ENCODE measurements around the gene ITPR1. TPM values are rescaled to one million over a fixed set of nuclear protein-coding genes. Genes with fewer than 3 reads are reported as not detected.

ITPR1 gene
- total RNA-seq, 1 experiment from 2014 or later = 13.8 TPM

GRCh38 chr3:4809922-4810321 is 316.8 kb downstream of the ITPR1 start:
- DNase-seq (ENCODE audit: low read depth) = no peak
- in situ Hi-C loops (cut with HindIII; ENCODE audit: low pct_unique_long_range_greater_than_20kb, low sequenced_read_pairs) = no loop called here

- in situ Hi-C loops (cut with HindIII; ENCODE audit: low pct_unique_long_range_greater_than_20kb, low sequenced_read_pairs) = no loop called here
- DNase-seq (ENCODE audit: low read depth) = no peak
Measured at GRCh38 chr3:4812591-4812990, 319.4 kb downstream of the ITPR1 start.

GRCh38 chr3:4813909-4814304 is 320.8 kb downstream of the ITPR1 start:
- in situ Hi-C loops (cut with HindIII; ENCODE audit: low pct_unique_long_range_greater_than_20kb, low sequenced_read_pairs) = no loop called here
- no peak for DNase-seq (ENCODE audit: low read depth)

DNA sequence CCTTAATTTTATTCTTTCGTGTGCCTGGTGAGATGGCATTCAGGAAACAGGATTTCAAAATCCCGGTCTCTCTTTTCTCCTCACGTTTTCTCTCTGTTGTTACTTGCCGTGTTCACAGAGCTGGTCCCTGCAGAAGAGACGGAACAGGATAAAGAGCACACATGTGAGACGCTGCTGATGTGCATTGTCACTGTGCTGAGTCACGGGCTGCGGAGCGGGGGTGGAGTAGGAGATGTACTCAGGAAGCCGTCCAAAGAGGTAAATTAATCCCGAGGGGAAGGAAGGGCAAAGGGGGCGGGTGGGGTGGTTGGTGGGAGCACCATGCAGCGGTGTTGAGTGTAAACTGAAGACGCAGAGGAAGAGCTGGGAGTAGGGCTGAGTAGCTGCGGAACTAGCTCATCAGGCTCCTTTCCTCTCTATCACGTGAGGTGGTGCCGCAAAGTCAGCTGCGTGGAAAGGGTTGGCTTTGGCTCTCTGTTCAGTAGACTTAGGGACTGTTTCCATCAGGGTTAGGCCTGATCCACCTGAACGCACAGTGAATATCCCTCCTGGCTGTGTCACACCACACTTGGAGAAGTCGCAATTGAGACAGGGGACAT is 321.3 kb downstream of the ITPR1 start:
- in situ Hi-C loops (cut with HindIII; ENCODE audit: low pct_unique_long_range_greater_than_20kb, low sequenced_read_pairs) = no loop called here
- DNase-seq (ENCODE audit: low read depth) = peak; percentile 69

- in situ Hi-C loops (cut with HindIII; ENCODE audit: low pct_unique_long_range_greater_than_20kb, low sequenced_read_pairs) = no loop called here
- DNase-seq (ENCODE audit: low read depth) = no peak
Measured at GRCh38 chr3:4814904-4815574, 321.9 kb downstream of the ITPR1 start.

DNA sequence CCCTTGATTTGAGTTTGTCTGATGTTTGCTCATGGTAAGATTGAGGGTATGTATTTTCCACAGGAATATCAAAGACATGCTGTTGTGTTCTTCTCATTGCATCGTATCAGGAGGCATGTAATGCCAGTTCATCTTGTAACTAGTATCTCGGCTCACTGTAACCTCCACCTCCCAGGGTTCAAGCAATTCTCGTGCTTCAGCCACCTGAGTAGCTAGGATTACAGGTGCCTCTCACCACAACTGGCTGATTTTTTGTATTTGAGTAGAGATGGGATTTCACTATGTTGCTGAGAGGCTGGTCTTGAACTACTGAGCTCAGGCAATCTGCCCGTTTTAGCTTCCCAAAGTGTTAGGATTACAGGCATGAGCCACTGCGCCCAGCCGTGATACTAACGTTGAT is 323.2 kb downstream of the ITPR1 start:
- no peak for DNase-seq (ENCODE audit: low read depth)
- in situ Hi-C loops (cut with HindIII; ENCODE audit: low pct_unique_long_range_greater_than_20kb, low sequenced_read_pairs) = no loop called here

- in situ Hi-C loops (cut with HindIII; ENCODE audit: low pct_unique_long_range_greater_than_20kb, low sequenced_read_pairs) = no loop called here
- DNase-seq (ENCODE audit: low read depth) = no peak
Measured at GRCh38 chr3:4816718-4817117, 323.6 kb downstream of the ITPR1 start.

DNA sequence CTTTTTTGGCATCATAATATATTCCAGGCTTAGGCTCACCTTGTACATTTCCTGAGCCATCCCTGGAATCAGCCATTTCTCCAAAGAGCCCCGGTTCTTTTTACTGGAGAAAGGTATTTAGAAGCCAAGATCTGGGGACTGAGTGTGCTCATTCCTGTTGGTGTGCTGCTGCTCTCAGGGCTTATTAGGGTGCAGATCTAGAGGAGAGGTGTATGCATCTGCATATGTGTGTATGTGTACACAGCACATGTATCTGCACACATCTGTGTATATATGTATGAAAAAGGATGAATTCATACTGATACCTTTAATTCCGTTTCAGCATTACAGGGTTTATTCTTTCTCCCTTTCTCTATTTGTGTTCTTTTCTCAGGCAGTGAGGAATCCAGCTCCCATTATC is 324.0 kb downstream of the ITPR1 start:
- in situ Hi-C loops (cut with HindIII; ENCODE audit: low pct_unique_long_range_greater_than_20kb, low sequenced_read_pairs) = no loop called here
- no peak for DNase-seq (ENCODE audit: low read depth)

GRCh38 chr3:4818164-4818563 is 325.0 kb downstream of the ITPR1 start:
- no peak for DNase-seq (ENCODE audit: low read depth)
- in situ Hi-C loops (cut with HindIII; ENCODE audit: low pct_unique_long_range_greater_than_20kb, low sequenced_read_pairs) = no loop called here

DNA sequence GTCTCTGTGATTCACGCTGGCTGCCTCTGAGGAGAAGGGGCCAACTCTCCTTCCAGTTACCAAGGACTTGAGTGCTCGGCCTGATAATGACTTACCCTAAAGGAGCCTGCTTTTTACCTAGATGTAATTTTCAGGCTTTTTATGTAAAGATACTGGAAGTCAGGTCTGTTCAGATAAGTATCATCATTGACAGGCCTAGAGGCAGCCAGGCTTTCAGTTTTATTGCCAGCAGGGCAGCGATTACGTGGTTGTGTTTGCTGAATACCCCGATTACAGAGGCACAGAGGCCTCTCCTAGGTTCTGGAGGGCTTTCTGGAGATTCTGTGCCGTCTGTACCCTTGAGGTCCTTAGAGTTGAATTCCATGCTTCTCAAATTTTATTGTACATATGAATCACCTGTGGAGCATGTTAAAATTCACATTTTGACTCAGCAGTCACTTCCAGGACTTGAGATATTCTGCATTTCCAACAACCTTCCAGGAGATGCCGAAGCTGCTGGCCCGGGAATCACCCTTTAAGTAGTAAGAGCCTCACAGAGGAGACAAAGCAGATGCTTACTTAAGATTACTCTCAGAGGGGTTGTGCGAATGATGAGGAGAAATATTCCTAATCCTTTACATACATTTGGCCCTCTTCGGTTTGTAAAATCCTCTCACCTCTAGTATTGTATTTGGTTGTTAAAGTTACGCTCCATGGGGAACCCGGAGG is 326.0 kb downstream of the ITPR1 start:
- in situ Hi-C loops (cut with HindIII; ENCODE audit: low pct_unique_long_range_greater_than_20kb, low sequenced_read_pairs) = no loop called here
- no peak for DNase-seq (ENCODE audit: low read depth)

DNA sequence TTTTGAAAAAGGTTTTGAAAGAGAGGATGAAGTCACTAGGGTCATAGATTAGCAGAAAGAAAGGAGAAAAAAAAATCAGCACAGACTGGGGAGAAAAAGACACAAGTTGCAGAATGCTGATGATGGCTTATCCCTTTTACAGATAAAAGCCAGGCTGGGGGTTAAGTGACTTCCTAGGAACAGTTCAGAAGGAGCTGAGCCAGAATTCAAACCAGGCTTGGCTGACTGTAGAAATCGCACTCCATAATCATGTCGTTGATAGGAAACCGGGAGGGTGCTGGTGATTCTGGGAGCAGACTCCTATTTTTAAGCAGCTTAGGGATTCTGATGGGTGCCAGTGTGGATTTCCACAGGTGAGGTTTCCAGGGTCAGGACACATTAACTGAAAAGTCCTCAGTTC is 326.6 kb downstream of the ITPR1 start:
- in situ Hi-C loops (cut with HindIII; ENCODE audit: low pct_unique_long_range_greater_than_20kb, low sequenced_read_pairs) = no loop called here

GRCh38 chr3:4820296-4821121 is 327.4 kb downstream of the ITPR1 start:
- DNase-seq (ENCODE audit: low read depth) = no peak
- in situ Hi-C loops (cut with HindIII; ENCODE audit: low pct_unique_long_range_greater_than_20kb, low sequenced_read_pairs) = no loop called here

More for the DNA sequence above, 326.6 kb downstream of the ITPR1 start:
- no peak for DNase-seq (ENCODE audit: low read depth)

GRCh38 chr3:4821338-4821737 is 328.2 kb downstream of the ITPR1 start:
- peak; percentile 76 for DNase-seq (ENCODE audit: low read depth)
- in situ Hi-C loops (cut with HindIII; ENCODE audit: low pct_unique_long_range_greater_than_20kb, low sequenced_read_pairs) = no loop called here

- no peak for DNase-seq (ENCODE audit: low read depth)
- in situ Hi-C loops (cut with HindIII; ENCODE audit: low pct_unique_long_range_greater_than_20kb, low sequenced_read_pairs) = no loop called here
Measured at GRCh38 chr3:4821975-4822374, 328.8 kb downstream of the ITPR1 start.

DNA sequence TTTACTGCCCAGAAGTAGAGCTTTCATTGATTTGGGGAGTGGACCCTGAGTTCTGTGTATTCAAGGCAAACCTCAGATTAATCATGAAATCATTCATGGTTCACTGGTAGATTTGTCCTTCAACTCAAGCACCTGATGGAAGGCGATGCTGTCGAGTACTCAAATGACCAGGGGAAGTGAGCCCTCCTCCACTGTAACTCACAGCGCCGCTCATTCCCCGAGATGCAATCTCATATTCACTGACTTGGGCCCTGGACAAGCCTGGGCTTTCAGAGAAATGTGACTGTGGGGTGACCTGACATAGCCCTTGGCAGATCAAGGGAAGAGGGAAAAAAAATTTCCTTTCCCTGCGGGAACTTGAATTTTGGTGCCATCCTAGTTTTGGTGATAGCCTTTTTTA is 329.4 kb downstream of the ITPR1 start:
- DNase-seq (ENCODE audit: low read depth) = no peak
- in situ Hi-C loops (cut with HindIII; ENCODE audit: low pct_unique_long_range_greater_than_20kb, low sequenced_read_pairs) = no loop called here

DNA sequence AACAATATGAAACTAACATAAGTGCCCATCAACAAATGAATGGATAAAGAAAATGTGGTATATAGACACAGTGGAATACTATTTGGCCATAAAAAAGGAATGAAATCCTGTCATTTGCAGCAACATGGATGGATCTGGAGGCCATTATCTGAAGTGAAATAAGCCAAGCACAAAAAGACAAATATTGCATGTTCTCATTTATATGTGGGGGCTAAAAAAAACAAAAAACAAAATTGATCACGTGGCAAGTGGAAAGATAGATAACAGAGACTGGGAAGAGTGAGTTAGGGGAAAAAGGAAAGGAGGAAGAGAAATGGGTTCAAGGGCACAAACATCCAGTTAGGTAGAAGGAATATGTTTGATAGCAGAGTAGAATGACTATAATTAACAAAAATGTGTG is 330.2 kb downstream of the ITPR1 start:
- in situ Hi-C loops (cut with HindIII; ENCODE audit: low pct_unique_long_range_greater_than_20kb, low sequenced_read_pairs) = no loop called here
- no peak for DNase-seq (ENCODE audit: low read depth)

DNA sequence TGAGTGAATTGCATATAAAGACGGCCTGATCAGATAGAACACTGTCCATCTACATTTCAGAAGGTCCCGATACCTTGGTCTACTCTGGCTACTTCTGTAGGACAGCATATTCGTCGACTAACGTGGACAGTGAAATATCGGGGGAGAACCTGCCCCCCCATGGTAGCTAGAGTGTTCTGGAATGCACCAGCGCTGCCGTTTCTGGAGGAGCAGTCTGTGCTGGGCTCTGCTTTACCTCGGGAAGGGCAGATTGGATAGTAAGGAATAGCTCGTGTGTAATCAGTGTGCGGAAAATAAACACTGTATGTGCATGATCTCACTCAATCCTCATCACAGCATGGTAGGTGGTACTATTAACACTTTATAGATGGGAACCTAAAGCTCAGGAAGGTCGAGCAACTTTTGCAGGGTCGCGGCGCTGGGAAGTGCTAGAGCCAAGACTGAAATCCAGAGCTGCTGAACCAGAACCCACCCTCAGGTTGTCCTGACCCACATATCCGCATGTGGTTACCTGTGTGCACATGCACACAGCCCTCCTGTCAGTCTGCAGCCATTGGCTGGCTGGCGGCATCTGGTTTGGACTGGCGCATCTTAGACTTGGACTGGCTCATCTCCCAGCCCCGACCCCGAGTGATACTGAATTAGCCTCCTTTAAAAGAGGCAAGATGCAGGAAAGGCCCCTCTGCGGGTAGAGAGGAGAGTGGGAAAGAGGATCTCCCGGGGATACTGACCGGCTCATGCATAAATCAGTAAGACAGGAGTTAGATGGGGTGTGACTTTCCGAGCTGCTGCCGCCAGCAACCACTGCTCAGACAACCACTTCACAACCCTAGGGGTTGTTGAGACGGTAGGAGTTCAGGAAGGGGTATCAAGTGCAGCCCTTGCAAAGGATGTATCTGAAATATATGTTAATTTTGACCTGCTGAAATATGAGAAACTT is 331.1 kb downstream of the ITPR1 start:
- DNase-seq (ENCODE audit: low read depth) = peak; percentile 84
- in situ Hi-C loops (cut with HindIII; ENCODE audit: low pct_unique_long_range_greater_than_20kb, low sequenced_read_pairs) = no loop called here

GRCh38 chr3:4824926-4825325 is 331.8 kb downstream of the ITPR1 start:
- peak; percentile 91 for DNase-seq (ENCODE audit: low read depth)
- in situ Hi-C loops (cut with HindIII; ENCODE audit: low pct_unique_long_range_greater_than_20kb, low sequenced_read_pairs) = no loop called here

Data from Caki2 (cell line).